IMR-90 (cell line): Measurements from ENCODE around the gene CPLX3. TPM values are rescaled to one million over a fixed set of nuclear protein-coding genes. Genes with fewer than 3 reads are reported as not detected.
"Not testable (repeated sequence)": the region's sequence is repeated elsewhere in the genome, so short reads cannot be mapped to it uniquely, and the experiment has no call there.

ENCODE experiments used
- ATAC-seq: fragments of 200-7000 bp; cut with Tn5 transposase; 2 replicates; pipeline ENCODE4 v1.9.1; 2020; ENCODE audit warnings: low read depth, mild to moderate bottlenecking, moderate library complexity
- BruUV-seq: library from RNA; stranded (reverse); fragments of 400-500 nt; replicated peaks from 2 replicates; lab custom pipeline; 2021; lab: Mats Ljungman, UMichigan
- CTCF ChIA-PET: fragments of 300-600 bp; formaldehyde crosslinking; extraction: SDS; loops from one replicate; lab custom pipeline; 2021; ENCODE audit warnings: antibody characterized with exemption; lab: Yijun Ruan, JAX
- POLR2A ChIA-PET: fragments of 300-600 bp; sonication (Branson Sonifier 250); formaldehyde crosslinking; loops from one replicate; lab custom pipeline; 2022; ENCODE audit warnings: antibody characterized with exemption; ENCODE audit not compliant: unreplicated experiment; lab: Charles Lee
- DNase-seq: peaks from one replicate; pipeline ENCODE4 v3.0.0; 2013
- H2AFZ ChIP-seq: replicated peaks from 2 replicates; pipeline ENCODE3; 2013; ENCODE audit warnings: low read length, mild to moderate bottlenecking; ENCODE audit not compliant: poor library complexity
- H2AK5ac ChIP-seq: 2 replicates; pipeline ENCODE4 v1.6.1; 2013; ENCODE audit warnings: low read depth, low read length, inconsistent platforms
- H2AK9ac ChIP-seq: replicated peaks from 2 replicates; pipeline ENCODE3; 2013; ENCODE audit warnings: mild to moderate bottlenecking, low read depth, low read length, moderate library complexity; ENCODE audit not compliant: poor library complexity
- H2BK120ac ChIP-seq: 2 replicates; pipeline ENCODE4 v1.6.1; 2013; ENCODE audit warnings: low read depth, low read length, inconsistent platforms
- H2BK15ac ChIP-seq: 3 replicates; pipeline ENCODE4 v1.6.1; 2013; ENCODE audit warnings: low read depth, low read length, inconsistent platforms
- H2BK20ac ChIP-seq: 2 replicates; pipeline ENCODE4 v1.6.1; 2013; ENCODE audit warnings: low read depth, mild to moderate bottlenecking, inconsistent platforms, low read length, moderate library complexity
- H2BK5ac ChIP-seq: 2 replicates; pipeline ENCODE4 v1.6.1; 2013; ENCODE audit warnings: mild to moderate bottlenecking, low read depth, low read length, inconsistent platforms; ENCODE audit not compliant: poor library complexity, severe bottlenecking
- H3K14ac ChIP-seq: replicated peaks from 2 replicates; pipeline ENCODE4 v1.6.1; 2013; ENCODE audit warnings: low read depth, low read length, inconsistent platforms
- H3K18ac ChIP-seq: 2 replicates; pipeline ENCODE4 v1.6.1; 2013; ENCODE audit warnings: low read depth, low read length, control low read depth
- H3K23ac ChIP-seq: 2 replicates; pipeline ENCODE4 v1.6.1; 2013; ENCODE audit warnings: low read depth, low read length, inconsistent platforms
- H3K27ac ChIP-seq: 2 replicates; pipeline ENCODE4 v1.5.1; 2013; ENCODE audit warnings: mild to moderate bottlenecking, control low read depth, low read length; ENCODE audit not compliant: insufficient read depth
- H3K27me3 ChIP-seq: 2 replicates; pipeline ENCODE4 v1.6.1; 2013; ENCODE audit warnings: low read length; ENCODE audit not compliant: control insufficient read depth, insufficient read depth
- H3K36me3 ChIP-seq: 2 replicates; pipeline ENCODE4 v1.6.1; 2013; ENCODE audit warnings: low read length, mixed read lengths; ENCODE audit not compliant: control insufficient read depth, insufficient read depth
- H3K4ac ChIP-seq: 2 replicates; pipeline ENCODE4 v1.6.1; 2013; ENCODE audit warnings: low read depth, low read length, inconsistent platforms
- H3K4me1 ChIP-seq: 2 replicates; pipeline ENCODE4 v1.6.1; 2013; ENCODE audit warnings: low read length, mixed read lengths; ENCODE audit not compliant: control insufficient read depth, insufficient read depth
- H3K4me2 ChIP-seq: 2 replicates; pipeline ENCODE4 v1.6.1; 2013; ENCODE audit warnings: low read depth, mild to moderate bottlenecking, control low read depth, low read length, moderate library complexity
- H3K4me3 ChIP-seq: 2 replicates; pipeline ENCODE4 v1.5.1; 2013; ENCODE audit warnings: low read depth, mild to moderate bottlenecking, control low read depth, low read length, moderate library complexity; ENCODE audit not compliant: insufficient read depth
- H3K56ac ChIP-seq: 2 replicates; pipeline ENCODE4 v1.6.1; 2013; ENCODE audit warnings: low read length, inconsistent platforms; ENCODE audit not compliant: insufficient read depth; ENCODE audit errors: extremely low read depth
- H3K79me1 ChIP-seq, 2 experiments: 2 replicates each; pipeline ENCODE4 v1.6.1; 2013; ENCODE audit warnings: low read length in 2 of 2, inconsistent platforms in 1 of 2, low read depth in 1 of 2
- H3K9ac ChIP-seq: 2 replicates; pipeline ENCODE4 v1.6.1; 2013; ENCODE audit warnings: low read depth, low read length, control low read depth
- H3K9me1 ChIP-seq: 2 replicates; pipeline ENCODE4 v1.6.1; 2013; ENCODE audit warnings: low read length, inconsistent platforms; ENCODE audit not compliant: insufficient read depth
- H3K9me3 ChIP-seq: 2 replicates; pipeline ENCODE4 v1.6.1; 2013; ENCODE audit warnings: low read length; ENCODE audit not compliant: control insufficient read depth, insufficient read depth
- H4K20me1 ChIP-seq: 2 replicates; pipeline ENCODE4 v1.6.1; 2013; ENCODE audit warnings: low read length, inconsistent platforms; ENCODE audit not compliant: insufficient read depth
- H4K5ac ChIP-seq: 2 replicates; pipeline ENCODE4 v1.6.1; 2013; ENCODE audit warnings: mild to moderate bottlenecking, low read depth, low read length, control low read depth
- H4K8ac ChIP-seq, 2 experiments: 2 replicates each; pipeline ENCODE4 v1.6.1; 2013; ENCODE audit warnings: low read depth in 2 of 2, low read length in 2 of 2, control low read depth in 1 of 2, inconsistent platforms in 1 of 2
- H4K91ac ChIP-seq: 2 replicates; pipeline ENCODE4 v1.6.1; 2013; ENCODE audit warnings: low read depth, low read length, inconsistent platforms; ENCODE audit not compliant: insufficient read depth
- CTCF ChIP-seq: conservative IDR thresholded peaks from 2 replicates; pipeline ENCODE4 v1.5.1; 2012; ENCODE audit warnings: mild to moderate bottlenecking, low read depth, low read length, improper control_type of control experiment
- WGBS, 2 experiments: methylation state at CpG; one replicate each; pipeline versions ENCODE4 v1.1.5 to v1.1.7; 2013; ENCODE audit warnings: missing lambda C conversion rate in 2 of 2; ENCODE audit not compliant: insufficient read length in 1 of 2; ENCODE audit errors: extremely low coverage in 2 of 2; 5-methylcytosine and 5-hydroxymethylcytosine counted together
- dilution Hi-C: fragments of 300-500 bp; cut with HindIII; formaldehyde crosslinking; loops from one replicate; pipeline ENCODE4 v1.14.3; 2018; ENCODE audit warnings: low sequenced_read_pairs; ENCODE audit not compliant: unreplicated experiment
- in situ Hi-C: fragments of 300-500 bp; cut with MboI; formaldehyde crosslinking; loops from 3 replicates; pipeline ENCODE4 v1.14.3; 2019; ENCODE audit warnings: low sequenced_read_pairs, inconsistent platforms, mixed read lengths
- intact Hi-C: fragments of 100-400 bp; cut with micrococcal nuclease; formaldehyde crosslinking; loops from 2 replicates; pipeline ENCODE4 v1.10.0; 2022
- polyA plus RNA-seq, 3 experiments: library from polyadenylated mRNA; depleted of rRNA; stranded (reverse); fragments of >200 nt; gene quantifications; 2 replicates each; pipeline ENCODE4 v1.2.3, GENCODE V29; 2012; ENCODE audit warnings: low replicate concordance in 1 of 3
- total RNA-seq: library from RNA; depleted of rRNA; stranded (reverse); fragments of >200 nt; gene quantifications from 2 replicates; pipeline ENCODE4 v1.2.3, GENCODE V29; 2012

CPLX3 gene
- total and polyA plus RNA-seq, 2 of the 4 experiments (the other 2 are of a cell fraction), result not detected

GRCh38 chr15:74785194-74786032 is 41.0 kb upstream of the CPLX3 start (continued):
- no peak for TF ChIP-seq CTCF

- H2BK20ac ChIP-seq, H2AK9ac ChIP-seq, H3K23ac ChIP-seq, H3K18ac ChIP-seq, H3K27ac ChIP-seq, ATAC-seq, H2BK15ac ChIP-seq, H3K4me3 ChIP-seq, H2BK5ac ChIP-seq, H3K14ac ChIP-seq, H4K5ac ChIP-seq, DNase-seq, H2BK120ac ChIP-seq, BruUV-seq, POLR2A ChIA-PET, H2AK5ac ChIP-seq, H3K4ac ChIP-seq, dilution Hi-C loops, H2AFZ ChIP-seq, H4K91ac ChIP-seq, H3K56ac ChIP-seq, in situ Hi-C loops, intact Hi-C loops, H3K27me3 ChIP-seq, H3K4me2 ChIP-seq, H3K36me3 ChIP-seq, H3K9me3 ChIP-seq, CTCF ChIA-PET, H3K9ac ChIP-seq, H4K8ac ChIP-seq: not testable (repeated sequence)
- 92% methylated on average over 7 of the region's 12 CpGs; no CpG with 5 or more reads in 1 of the 2 experiments for WGBS, 2 experiments
- Histone ChIP-seq H3K9me1 (peaks cover 30% of the 10 kb centered on the region), H3K4me1 (peaks cover 38% of the 10 kb centered on the region), H3K79me1 (peaks cover 9 to 83% of the 10 kb centered on the region in 2 experiments; a peak in 3 of 4 replicates), H4K20me1 (peaks cover 79% of the 10 kb centered on the region)
Measured at GRCh38 chr15:74786081-74786480, 40.3 kb upstream of the CPLX3 start.
